KOPT-K1 (cell line): ENCODE data around the gene RGS8.
"Not testable (repeated sequence)": the region's sequence is repeated elsewhere in the genome, so short reads cannot be mapped to it uniquely, and the experiment has no call there.

Experiments
- H3K27ac ChIP-seq: fragments of 200-600 bp; sonication (generic); 2 replicates; pipeline ENCODE4 v1.5.1; 2016; ENCODE audit warnings: antibody characterized with exemption, mild to moderate bottlenecking, low read depth, low read length; ENCODE audit not compliant: poor library complexity, severe bottlenecking
- H3K36me3 ChIP-seq: fragments of 200-600 bp; sonication (generic); 2 replicates; pipeline ENCODE4 v1.5.1; 2017; ENCODE audit warnings: antibody characterized with exemption, mild to moderate bottlenecking, low read length, moderate library complexity; ENCODE audit not compliant: insufficient read depth
- H3K9me3 ChIP-seq: fragments of 200-600 bp; sonication (generic); 2 replicates; pipeline ENCODE4 v1.5.1; 2017; ENCODE audit warnings: antibody characterized with exemption, low read length, mild to moderate bottlenecking; ENCODE audit not compliant: insufficient read depth, poor library complexity, severe bottlenecking

The RGS8 gene

GRCh38 chr1:182713492-182713891 is 29.1 kb upstream of the RGS8 start:
- Histone ChIP-seq H3K36me3 (no peaks in the 10 kb centered on the region), H3K27ac (no peak overlapping the region), H3K9me3 (no peaks in the 10 kb centered on the region)

- Histone ChIP-seq H3K9me3 (no peaks in the 10 kb centered on the region), H3K36me3 (no peaks in the 10 kb centered on the region), H3K27ac (no peak overlapping the region)
Observed at GRCh38 chr1:182709855-182710254, 25.5 kb upstream of the RGS8 start.

- Histone ChIP-seq H3K27ac (no peak overlapping the region), H3K36me3 (no peaks in the 10 kb centered on the region), H3K9me3 (no peaks in the 10 kb centered on the region)
Observed at GRCh38 chr1:182709225-182709764, 24.9 kb upstream of the RGS8 start.

GRCh38 chr1:182707122-182707521 is 22.7 kb upstream of the RGS8 start:
- Histone ChIP-seq H3K9me3 (no peaks in the 10 kb centered on the region), H3K27ac (no peak overlapping the region), H3K36me3 (no peaks in the 10 kb centered on the region)

GRCh38 chr1:182704677-182705076 is 20.3 kb upstream of the RGS8 start:
- H3K9me3 ChIP-seq: no peaks in the 10 kb centered on the region
- H3K27ac ChIP-seq: no peak overlapping the region

GRCh38 chr1:182703539-182703938 is 19.2 kb upstream of the RGS8 start:
- H3K36me3 ChIP-seq: no peaks in the 10 kb centered on the region
- H3K9me3 ChIP-seq: no peaks in the 10 kb centered on the region
- H3K27ac ChIP-seq: no peak overlapping the region

More at GRCh38 chr1:182704677-182705076, 20.3 kb upstream of the RGS8 start:
- H3K36me3 ChIP-seq: no peaks in the 10 kb centered on the region

GRCh38 chr1:182702826-182703524 is 18.6 kb upstream of the RGS8 start:
- Histone ChIP-seq H3K36me3 (no peaks in the 10 kb centered on the region), H3K27ac (no peak overlapping the region), H3K9me3 (no peaks in the 10 kb centered on the region)

- Histone ChIP-seq H3K27ac (no peak overlapping the region), H3K9me3 (no peaks in the 10 kb centered on the region), H3K36me3 (no peaks in the 10 kb centered on the region)
Observed at GRCh38 chr1:182700351-182700709, 15.9 kb upstream of the RGS8 start.

- H3K27ac ChIP-seq: no peak overlapping the region
- no peaks in the 10 kb centered on the region for H3K9me3 ChIP-seq
- no peaks in the 10 kb centered on the region for H3K36me3 ChIP-seq
Observed at GRCh38 chr1:182699393-182700350, 15.3 kb upstream of the RGS8 start.

- H3K9me3 ChIP-seq: no peaks in the 10 kb centered on the region
- H3K36me3 ChIP-seq: no peaks in the 10 kb centered on the region
- no peak overlapping the region for H3K27ac ChIP-seq
Observed at GRCh38 chr1:182698971-182699370, 14.6 kb upstream of the RGS8 start.

- H3K9me3 ChIP-seq, H3K27ac ChIP-seq, H3K36me3 ChIP-seq: not testable (repeated sequence)
Observed at GRCh38 chr1:182693139-182693538, 8.8 kb upstream of the RGS8 start.

GRCh38 chr1:182690886-182691443 is 6.6 kb upstream of the RGS8 start:
- Histone ChIP-seq H3K36me3 (no peaks in the 10 kb centered on the region), H3K9me3 (no peaks in the 10 kb centered on the region), H3K27ac (no peak overlapping the region)

GRCh38 chr1:182688436-182689205 is 4.2 kb upstream of the RGS8 start:
- no peaks in the 10 kb centered on the region for H3K36me3 ChIP-seq
- H3K27ac ChIP-seq: no peak overlapping the region
- H3K9me3 ChIP-seq: no peaks in the 10 kb centered on the region

- no peaks in the 10 kb centered on the region for H3K9me3 ChIP-seq
- no peak overlapping the region for H3K27ac ChIP-seq
- H3K36me3 ChIP-seq: no peaks in the 10 kb centered on the region
Observed at GRCh38 chr1:182687361-182687760, 3.0 kb upstream of the RGS8 start.
